Liver (tissue), 9 donors: ENCODE results near the gene SLC38A5. TPM values are rescaled to one million over a fixed set of nuclear protein-coding genes. Genes with fewer than 3 reads are reported as not detected.

ENCODE experiments used
- DNase-seq: peaks from one replicate; pipeline ENCODE4 v3.0.0-alpha.2; 2017; ENCODE audit warnings: low spot score
- H3K27ac ChIP-seq, 2 donors: one replicate each; pipeline ENCODE4 v1.7.0; 2013; ENCODE audit warnings: inconsistent platforms in 2 of 2, low read length in 2 of 2, control low read depth in 1 of 2, low read depth in 1 of 2, mild to moderate bottlenecking in 1 of 2
- H3K27me3 ChIP-seq, 4 donors: one replicate each; pipeline versions ENCODE4 v1.6.1 to v1.7.0; 2013; ENCODE audit warnings: low read length in 3 of 4, inconsistent platforms in 1 of 4, mild to moderate bottlenecking in 1 of 4, moderate library complexity in 1 of 4; ENCODE audit not compliant: control insufficient read depth in 4 of 4, insufficient read depth in 4 of 4
- H3K36me3 ChIP-seq, 4 donors: one replicate each; pipeline versions ENCODE4 v1.6.1 to v1.7.0; 2013; ENCODE audit warnings: low read length in 3 of 4, mild to moderate bottlenecking in 3 of 4, low read depth in 1 of 4, moderate library complexity in 1 of 4; ENCODE audit not compliant: control insufficient read depth in 4 of 4, insufficient read depth in 3 of 4
- H3K4me1 ChIP-seq, 4 donors: one replicate each; pipeline versions ENCODE4 v1.6.1 to v1.7.0; 2013; ENCODE audit warnings: low read length in 3 of 4, mild to moderate bottlenecking in 3 of 4, moderate library complexity in 1 of 4; ENCODE audit not compliant: control insufficient read depth in 4 of 4, insufficient read depth in 4 of 4
- H3K4me3 ChIP-seq, 3 donors: one replicate each; pipeline versions ENCODE4 v1.6.1 to v1.7.0; 2013; ENCODE audit warnings: low read length in 3 of 3, control low read depth in 1 of 3, low read depth in 1 of 3, mild to moderate bottlenecking in 1 of 3
- H3K9ac ChIP-seq, 2 donors: one replicate each; pipeline ENCODE4 v1.7.0; 2013; ENCODE audit warnings: low read length in 2 of 2, mild to moderate bottlenecking in 2 of 2, moderate library complexity in 2 of 2, control low read depth in 1 of 2, low read depth in 1 of 2
- H3K9me3 ChIP-seq, 4 donors: one replicate each; pipeline versions ENCODE4 v1.6.1 to v1.7.0; 2013; ENCODE audit warnings: low read length in 3 of 4; ENCODE audit not compliant: control insufficient read depth in 4 of 4
- EGR1 ChIP-seq, 2 donors: IDR thresholded peaks; 2 replicates each; pipeline ENCODE4 v1.6.1; 2016 to 2018; ENCODE audit warnings: antibody characterized with exemption in 2 of 2, low read depth in 2 of 2
- FOXA2 ChIP-seq: IDR thresholded peaks from 2 replicates; pipeline ENCODE4 v1.6.1; 2016; ENCODE audit warnings: antibody characterized with exemption
- GABPA ChIP-seq, 2 donors: IDR thresholded peaks in 1 of 2; conservative IDR thresholded peaks in 1 of 2; 2 replicates each; pipeline ENCODE4 v1.6.1; 2016; ENCODE audit warnings: antibody characterized with exemption in 2 of 2, mild to moderate bottlenecking in 1 of 2, moderate library complexity in 1 of 2
- HNF4A ChIP-seq, 2 donors: conservative IDR thresholded peaks; 2 replicates each; pipeline ENCODE4 v1.6.1; 2016; ENCODE audit warnings: antibody characterized with exemption in 2 of 2, mild to moderate bottlenecking in 2 of 2
- HNF4G ChIP-seq: IDR thresholded peaks from 2 replicates; pipeline ENCODE4 v1.6.1; 2016; ENCODE audit warnings: antibody characterized with exemption
- JUND ChIP-seq, 2 donors: IDR thresholded peaks; 2 replicates each; pipeline ENCODE4 v1.6.1; 2016; ENCODE audit warnings: antibody characterized with exemption in 2 of 2
- NR2F2 ChIP-seq: IDR thresholded peaks from 2 replicates; pipeline ENCODE4 v1.6.1; 2016; ENCODE audit warnings: antibody characterized with exemption
- RAD21 ChIP-seq, 2 donors: IDR thresholded peaks; 2 replicates each; pipeline ENCODE4 v1.6.1; 2016; ENCODE audit warnings: antibody characterized with exemption in 2 of 2, mild to moderate bottlenecking in 2 of 2
- RXRA ChIP-seq, 2 donors: IDR thresholded peaks; 2 replicates each; pipeline ENCODE4 v1.6.1; 2017 to 2018; ENCODE audit warnings: antibody characterized with exemption in 2 of 2, mild to moderate bottlenecking in 1 of 2
- SP1 ChIP-seq: IDR thresholded peaks from 2 replicates; pipeline ENCODE4 v1.6.1; 2018; ENCODE audit warnings: antibody characterized with exemption, mild to moderate bottlenecking
- TAF1 ChIP-seq: conservative IDR thresholded peaks from 2 replicates; pipeline ENCODE4 v1.6.1; 2016; ENCODE audit warnings: antibody characterized with exemption, mild to moderate bottlenecking
- YY1 ChIP-seq: IDR thresholded peaks from 2 replicates; pipeline ENCODE4 v1.6.1; 2016; ENCODE audit warnings: antibody characterized with exemption, mild to moderate bottlenecking
- WGBS: extraction: QIAGEN DNeasy Blood & Tissue Kit; methylation state at CpG from one replicate; pipeline ENCODE4 v1.1.7; 2013; 5-methylcytosine and 5-hydroxymethylcytosine counted together
- polyA plus RNA-seq, 2 donors: library from polyadenylated mRNA; stranded (reverse) in 1 of 2; unstranded in 1 of 2; fragments of 200-250 nt in 1 of 2; fragments of >200 nt in 1 of 2; fragmentation: Nextera tagmentation in 1 of 2; extraction: Ambion mirVana in 1 of 2; gene quantifications; one replicate each; pipeline versions ENCODE4 v1.2.1 to v1.2.3, GENCODE V29; 2013 to 2015
- total RNA-seq, 2 donors: library from RNA; depleted of rRNA; stranded (reverse); fragments of >200 nt; gene quantifications; one replicate each; pipeline ENCODE4 v1.2.3, GENCODE V29; 2014
- TF ChIP-seq, protein P1 (sequence below): IDR thresholded peaks from 2 replicates; pipeline ENCODE4 v1.6.1; 2016; ENCODE audit warnings: antibody characterized with exemption, mild to moderate bottlenecking
- TF ChIP-seq, protein P2 (sequence below): fragments of 150-350 bp; IDR thresholded peaks from 2 replicates; pipeline ENCODE4 v1.5.1; 2017; ENCODE audit warnings: improper control_type of control experiment, low read depth, low read length; ENCODE audit not compliant: missing input control
- TF ChIP-seq, protein P3 (sequence below): IDR thresholded peaks from 2 replicates; pipeline ENCODE4 v1.6.1; 2016; ENCODE audit warnings: antibody characterized with exemption
- TF ChIP-seq, protein P4 (sequence below): IDR thresholded peaks from 2 replicates; pipeline ENCODE4 v1.6.1; 2016; ENCODE audit warnings: antibody characterized with exemption
- donor health status: healthy.
- donor health status: healthy.
- donor health status: healthy.
- donor health status: healthy.
- donor health status: healthy.

Gene SLC38A5
- total and polyA plus RNA-seq, 4 donors, result 0.25 to 81.3 (median 0.45) TPM

DNA sequence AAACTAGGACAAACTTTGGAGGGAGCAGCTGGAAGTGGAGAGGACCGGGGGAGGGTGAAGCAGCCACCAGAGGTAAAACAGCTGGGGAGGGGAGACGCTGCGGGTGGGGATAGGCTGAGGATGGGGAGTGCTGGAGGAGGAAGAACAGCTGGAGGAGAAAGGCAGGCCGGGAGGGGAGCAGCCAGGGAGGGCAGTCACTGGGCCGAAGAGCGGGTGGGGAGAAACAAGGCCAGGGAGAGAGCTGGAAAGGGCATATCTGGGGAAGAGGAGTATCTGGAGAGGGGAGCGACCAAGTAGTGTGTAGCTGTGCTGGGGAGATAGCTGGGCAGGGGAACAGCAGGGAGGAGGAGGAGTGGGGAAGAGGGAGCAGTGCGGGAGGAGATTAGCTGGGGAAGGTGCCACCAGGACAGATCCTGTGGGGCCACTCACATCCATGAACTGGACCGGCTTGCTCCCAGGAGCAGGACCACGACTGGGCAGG lies 2.7 kb downstream of the SLC38A5 start:
- Histone ChIP-seq H3K36me3 (no peaks in the 10 kb centered on the region), H3K4me3 (no peak overlapping the region), H3K27me3 (peaks cover 0 to 7% (median 0%) of the 10 kb centered on the region in 4 donors), H3K4me1 (no peaks in the 10 kb centered on the region), H3K9ac (no peak overlapping the region), H3K9me3 (no peaks in the 10 kb centered on the region), H3K27ac (no peak overlapping the region)
- 63% methylated on average over 10 of the region's 10 CpGs for WGBS
- TF ChIP-seq, protein P1, sequence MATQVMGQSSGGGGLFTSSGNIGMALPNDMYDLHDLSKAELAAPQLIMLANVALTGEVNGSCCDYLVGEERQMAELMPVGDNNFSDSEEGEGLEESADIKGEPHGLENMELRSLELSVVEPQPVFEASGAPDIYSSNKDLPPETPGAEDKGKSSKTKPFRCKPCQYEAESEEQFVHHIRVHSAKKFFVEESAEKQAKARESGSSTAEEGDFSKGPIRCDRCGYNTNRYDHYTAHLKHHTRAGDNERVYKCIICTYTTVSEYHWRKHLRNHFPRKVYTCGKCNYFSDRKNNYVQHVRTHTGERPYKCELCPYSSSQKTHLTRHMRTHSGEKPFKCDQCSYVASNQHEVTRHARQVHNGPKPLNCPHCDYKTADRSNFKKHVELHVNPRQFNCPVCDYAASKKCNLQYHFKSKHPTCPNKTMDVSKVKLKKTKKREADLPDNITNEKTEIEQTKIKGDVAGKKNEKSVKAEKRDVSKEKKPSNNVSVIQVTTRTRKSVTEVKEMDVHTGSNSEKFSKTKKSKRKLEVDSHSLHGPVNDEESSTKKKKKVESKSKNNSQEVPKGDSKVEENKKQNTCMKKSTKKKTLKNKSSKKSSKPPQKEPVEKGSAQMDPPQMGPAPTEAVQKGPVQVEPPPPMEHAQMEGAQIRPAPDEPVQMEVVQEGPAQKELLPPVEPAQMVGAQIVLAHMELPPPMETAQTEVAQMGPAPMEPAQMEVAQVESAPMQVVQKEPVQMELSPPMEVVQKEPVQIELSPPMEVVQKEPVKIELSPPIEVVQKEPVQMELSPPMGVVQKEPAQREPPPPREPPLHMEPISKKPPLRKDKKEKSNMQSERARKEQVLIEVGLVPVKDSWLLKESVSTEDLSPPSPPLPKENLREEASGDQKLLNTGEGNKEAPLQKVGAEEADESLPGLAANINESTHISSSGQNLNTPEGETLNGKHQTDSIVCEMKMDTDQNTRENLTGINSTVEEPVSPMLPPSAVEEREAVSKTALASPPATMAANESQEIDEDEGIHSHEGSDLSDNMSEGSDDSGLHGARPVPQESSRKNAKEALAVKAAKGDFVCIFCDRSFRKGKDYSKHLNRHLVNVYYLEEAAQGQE, result no peak
- no peak for TF ChIP-seq HNF4G
- TF ChIP-seq RXRA (IDR thresholded peaks at IDR 0.05), result no peak
- TF ChIP-seq FOXA2, result no peak
- TF ChIP-seq EGR1 (IDR thresholded peaks at IDR 0.05; ENCODE audit: low read depth in 2 of 2), result no peak
- TF ChIP-seq, protein P2, sequence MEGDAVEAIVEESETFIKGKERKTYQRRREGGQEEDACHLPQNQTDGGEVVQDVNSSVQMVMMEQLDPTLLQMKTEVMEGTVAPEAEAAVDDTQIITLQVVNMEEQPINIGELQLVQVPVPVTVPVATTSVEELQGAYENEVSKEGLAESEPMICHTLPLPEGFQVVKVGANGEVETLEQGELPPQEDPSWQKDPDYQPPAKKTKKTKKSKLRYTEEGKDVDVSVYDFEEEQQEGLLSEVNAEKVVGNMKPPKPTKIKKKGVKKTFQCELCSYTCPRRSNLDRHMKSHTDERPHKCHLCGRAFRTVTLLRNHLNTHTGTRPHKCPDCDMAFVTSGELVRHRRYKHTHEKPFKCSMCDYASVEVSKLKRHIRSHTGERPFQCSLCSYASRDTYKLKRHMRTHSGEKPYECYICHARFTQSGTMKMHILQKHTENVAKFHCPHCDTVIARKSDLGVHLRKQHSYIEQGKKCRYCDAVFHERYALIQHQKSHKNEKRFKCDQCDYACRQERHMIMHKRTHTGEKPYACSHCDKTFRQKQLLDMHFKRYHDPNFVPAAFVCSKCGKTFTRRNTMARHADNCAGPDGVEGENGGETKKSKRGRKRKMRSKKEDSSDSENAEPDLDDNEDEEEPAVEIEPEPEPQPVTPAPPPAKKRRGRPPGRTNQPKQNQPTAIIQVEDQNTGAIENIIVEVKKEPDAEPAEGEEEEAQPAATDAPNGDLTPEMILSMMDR, result no peak
- TF ChIP-seq JUND (IDR thresholded peaks at IDR 0.05), result no peak
- TF ChIP-seq YY1, result no peak
- TF ChIP-seq HNF4A (conservative IDR thresholded peaks at IDR 0.05), result no peak
- no peak for TF ChIP-seq NR2F2
- TF ChIP-seq, protein P3, sequence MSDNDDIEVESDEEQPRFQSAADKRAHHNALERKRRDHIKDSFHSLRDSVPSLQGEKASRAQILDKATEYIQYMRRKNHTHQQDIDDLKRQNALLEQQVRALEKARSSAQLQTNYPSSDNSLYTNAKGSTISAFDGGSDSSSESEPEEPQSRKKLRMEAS, result no peak
- no peak for TF ChIP-seq SP1
- no peak for TF ChIP-seq TAF1
- TF ChIP-seq, protein P4, sequence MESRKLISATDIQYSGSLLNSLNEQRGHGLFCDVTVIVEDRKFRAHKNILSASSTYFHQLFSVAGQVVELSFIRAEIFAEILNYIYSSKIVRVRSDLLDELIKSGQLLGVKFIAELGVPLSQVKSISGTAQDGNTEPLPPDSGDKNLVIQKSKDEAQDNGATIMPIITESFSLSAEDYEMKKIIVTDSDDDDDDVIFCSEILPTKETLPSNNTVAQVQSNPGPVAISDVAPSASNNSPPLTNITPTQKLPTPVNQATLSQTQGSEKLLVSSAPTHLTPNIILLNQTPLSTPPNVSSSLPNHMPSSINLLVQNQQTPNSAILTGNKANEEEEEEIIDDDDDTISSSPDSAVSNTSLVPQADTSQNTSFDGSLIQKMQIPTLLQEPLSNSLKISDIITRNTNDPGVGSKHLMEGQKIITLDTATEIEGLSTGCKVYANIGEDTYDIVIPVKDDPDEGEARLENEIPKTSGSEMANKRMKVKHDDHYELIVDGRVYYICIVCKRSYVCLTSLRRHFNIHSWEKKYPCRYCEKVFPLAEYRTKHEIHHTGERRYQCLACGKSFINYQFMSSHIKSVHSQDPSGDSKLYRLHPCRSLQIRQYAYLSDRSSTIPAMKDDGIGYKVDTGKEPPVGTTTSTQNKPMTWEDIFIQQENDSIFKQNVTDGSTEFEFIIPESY, result no peak
- peak; percentile 36 for DNase-seq

DNA sequence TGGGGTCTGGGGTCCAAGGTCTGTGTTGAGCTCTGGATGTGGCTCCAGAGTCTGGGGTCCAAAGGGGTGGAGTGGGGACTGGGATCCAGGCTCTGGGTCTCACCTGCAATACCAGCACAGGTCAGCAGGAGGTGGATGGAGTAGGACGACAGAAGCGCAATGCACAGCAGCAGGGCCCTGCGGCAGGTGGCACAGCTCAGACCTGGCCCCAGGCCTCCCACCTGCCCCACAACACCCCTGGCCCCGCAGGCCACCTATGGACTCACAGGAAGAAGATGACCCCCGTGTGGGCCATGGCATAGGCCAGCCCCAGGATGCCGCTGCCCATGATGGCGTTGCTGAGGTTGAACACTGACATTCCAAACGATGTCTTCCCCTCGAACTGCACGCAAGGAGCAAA lies 3.4 kb downstream of the SLC38A5 start:
- Histone ChIP-seq H3K4me1 (no peaks in the 10 kb centered on the region), H3K9me3 (no peaks in the 10 kb centered on the region), H3K27ac (no peak overlapping the region), H3K27me3 (peaks cover 0 to 7% (median 0%) of the 10 kb centered on the region in 4 donors), H3K36me3 (no peaks in the 10 kb centered on the region), H3K4me3 (no peak overlapping the region), H3K9ac (no peak overlapping the region)
- WGBS, result 93% methylated on average over 10 of the region's 10 CpGs
- TF ChIP-seq NR2F2 (no peak), JUND (IDR thresholded peaks at IDR 0.05) (no peak), HNF4G (no peak), YY1 (no peak), HNF4A (conservative IDR thresholded peaks at IDR 0.05) (no peak), RXRA (IDR thresholded peaks at IDR 0.05) (no peak), TAF1 (no peak), RAD21 (IDR thresholded peaks at IDR 0.05) (no peak), GABPA (IDR thresholded peaks at IDR 0.05 in 1 of 2, conservative IDR thresholded peaks at IDR 0.05 in 1 of 2) (no peak), FOXA2 (no peak), SP1 (no peak)
- TF ChIP-seq, protein P3, result no peak
- TF ChIP-seq, protein P4, result no peak
- TF ChIP-seq, protein P1, result no peak
- DNase-seq, result peak; percentile 43
